Eye (tissue), 1 donor: ENCODE measurements around the gene ZNF70.

ENCODE experiments used
- DNase-seq: peaks from one replicate; pipeline ENCODE4 v3.0.0-alpha.2; 2015

The ZNF70 gene

GRCh38 chr22:23715806-23716375 lies 35.0 kb downstream of the ZNF70 start:
- no peak for DNase-seq

- no peak for DNase-seq
Measured at GRCh38 chr22:23714596-23715578, 36.0 kb downstream of the ZNF70 start.

GRCh38 chr22:23713696-23714595 lies 37.0 kb downstream of the ZNF70 start:
- DNase-seq: no peak

- DNase-seq: no peak
Measured at GRCh38 chr22:23712256-23712655, 38.7 kb downstream of the ZNF70 start.

GRCh38 chr22:23709107-23709506 lies 41.8 kb downstream of the ZNF70 start:
- no peak for DNase-seq

- DNase-seq: no peak
Measured at GRCh38 chr22:23708270-23708669, 42.6 kb downstream of the ZNF70 start.

GRCh38 chr22:23705358-23705757 lies 45.6 kb downstream of the ZNF70 start:
- DNase-seq: no peak

- DNase-seq: no peak
Measured at GRCh38 chr22:23704829-23705228, 46.1 kb downstream of the ZNF70 start.

GRCh38 chr22:23704062-23704461 lies 46.9 kb downstream of the ZNF70 start:
- DNase-seq: no peak

GRCh38 chr22:23700706-23701105 lies 50.2 kb downstream of the ZNF70 start:
- DNase-seq: no peak

GRCh38 chr22:23698673-23699235 lies 52.2 kb downstream of the ZNF70 start:
- DNase-seq: no peak

- DNase-seq: no peak
Measured at GRCh38 chr22:23698094-23698493, 52.8 kb downstream of the ZNF70 start.

GRCh38 chr22:23697031-23697970 lies 53.6 kb downstream of the ZNF70 start:
- no peak for DNase-seq

- DNase-seq: no peak
Measured at GRCh38 chr22:23696326-23696851, 54.5 kb downstream of the ZNF70 start.

GRCh38 chr22:23695571-23696325 lies 55.2 kb downstream of the ZNF70 start:
- no peak for DNase-seq

GRCh38 chr22:23695141-23695540 lies 55.8 kb downstream of the ZNF70 start:
- DNase-seq: no peak

GRCh38 chr22:23693979-23694680 lies 56.8 kb downstream of the ZNF70 start:
- DNase-seq: no peak

GRCh38 chr22:23692598-23693291 lies 58.2 kb downstream of the ZNF70 start:
- DNase-seq: no peak

- DNase-seq: no peak
Measured at GRCh38 chr22:23691748-23692423, 59.0 kb downstream of the ZNF70 start.
